Heart left ventricle (tissue), 13 donors: Measurements from ENCODE around the gene NCDN.

Source experiments
- CTCF ChIP-seq, 12 donors: fragments of 200-600 bp; sonication (generic) in 4 of 12; IDR thresholded peaks; one replicate each; pipeline versions ENCODE4 v1.5.0 to v1.8.0; 2018 to 2022; ENCODE audit warnings: antibody characterized with exemption in 12 of 12, mild to moderate bottlenecking in 5 of 12
- POLR2A ChIP-seq, 2 donors: fragments of 450-650 bp; IDR thresholded peaks; one replicate each; pipeline ENCODE4 v1.6.1; 2017; ENCODE audit warnings: antibody characterized with exemption in 2 of 2, mild to moderate bottlenecking in 2 of 2, moderate library complexity in 2 of 2
- donor health status: ischemic (EF 13 %, LVEDD 7.1; RV severe dilation, severe dysfunction).
- donor health status: DM: no; HTN: yes; CAD: no.
- donor health status: DM: no; HTN: no; CAD: no.
- donor health status: ischemic (EF 25% LVEDD 6.9; RV normal size, moderate dysfunction).
- donor health status: ischemic (EF 25% LVEDD 5.7; RV mildly dilated, moderate dysfunction).
- donor health status: ischemic (EF 35%, LVEDD 5.7; RV mildly dilated, moderate dysfunction).
- donor health status: nonischemic (EF 11% LVEDD 7.7; RV severe dilation, severe dysfunction).
- donor health status: DM: yes; HTN: yes; CAD: no.
- donor health status: PGD.
- donor health status: ischemic (EF 29% LVEDD 5.4; RV normal size, mild dysfunction).
- donor health status: nonischemic (EF 23%, LVEDD 6.1; RV moderate dilation, normal function).

DNA sequence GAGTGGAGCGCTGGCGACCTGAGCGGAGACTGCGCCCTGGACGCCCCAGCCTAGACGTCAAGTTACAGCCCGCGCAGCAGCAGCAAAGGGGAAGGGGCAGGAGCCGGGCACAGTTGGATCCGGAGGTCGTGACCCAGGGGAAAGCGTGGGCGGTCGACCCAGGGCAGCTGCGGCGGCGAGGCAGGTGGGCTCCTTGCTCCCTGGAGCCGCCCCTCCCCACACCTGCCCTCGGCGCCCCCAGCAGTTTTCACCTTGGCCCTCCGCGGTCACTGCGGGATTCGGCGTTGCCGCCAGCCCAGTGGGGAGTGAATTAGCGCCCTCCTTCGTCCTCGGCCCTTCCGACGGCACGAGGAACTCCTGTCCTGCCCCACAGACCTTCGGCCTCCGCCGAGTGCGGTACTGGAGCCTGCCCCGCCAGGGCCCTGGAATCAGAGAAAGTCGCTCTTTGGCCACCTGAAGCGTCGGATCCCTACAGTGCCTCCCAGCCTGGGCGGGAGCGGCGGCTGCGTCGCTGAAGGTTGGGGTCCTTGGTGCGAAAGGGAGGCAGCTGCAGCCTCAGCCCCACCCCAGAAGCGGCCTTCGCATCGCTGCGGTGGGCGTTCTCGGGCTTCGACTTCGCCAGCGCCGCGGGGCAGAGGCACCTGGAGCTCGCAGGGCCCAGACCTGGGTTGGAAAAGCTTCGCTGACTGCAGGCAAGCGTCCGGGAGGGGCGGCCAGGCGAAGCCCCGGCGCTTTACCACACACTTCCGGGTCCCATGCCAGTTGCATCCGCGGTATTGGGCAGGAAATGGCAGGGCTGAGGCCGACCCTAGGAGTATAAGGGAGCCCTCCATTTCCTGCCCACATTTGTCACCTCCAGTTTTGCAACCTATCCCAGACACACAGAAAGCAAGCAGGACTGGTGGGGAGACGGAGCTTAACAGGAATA is 19.7 kb downstream of the NCDN start:
- TF ChIP-seq CTCF (IDR thresholded peaks at IDR 0.05): no peak
- TF ChIP-seq POLR2A (IDR thresholded peaks at IDR 0.05): no peak
